CD4-positive, alpha-beta T cell treated with Interleukin-15 for 1 hour (primary cell): ENCODE measurements around the gene PTPRD.
"Not testable (repeated sequence)": the region's sequence is repeated elsewhere in the genome, so short reads cannot be mapped to it uniquely, and the experiment has no call there.

Source experiments
- DNase-seq: peaks from one replicate; pipeline ENCODE4 v3.0.0-alpha.2; 2020

PTPRD gene

DNA sequence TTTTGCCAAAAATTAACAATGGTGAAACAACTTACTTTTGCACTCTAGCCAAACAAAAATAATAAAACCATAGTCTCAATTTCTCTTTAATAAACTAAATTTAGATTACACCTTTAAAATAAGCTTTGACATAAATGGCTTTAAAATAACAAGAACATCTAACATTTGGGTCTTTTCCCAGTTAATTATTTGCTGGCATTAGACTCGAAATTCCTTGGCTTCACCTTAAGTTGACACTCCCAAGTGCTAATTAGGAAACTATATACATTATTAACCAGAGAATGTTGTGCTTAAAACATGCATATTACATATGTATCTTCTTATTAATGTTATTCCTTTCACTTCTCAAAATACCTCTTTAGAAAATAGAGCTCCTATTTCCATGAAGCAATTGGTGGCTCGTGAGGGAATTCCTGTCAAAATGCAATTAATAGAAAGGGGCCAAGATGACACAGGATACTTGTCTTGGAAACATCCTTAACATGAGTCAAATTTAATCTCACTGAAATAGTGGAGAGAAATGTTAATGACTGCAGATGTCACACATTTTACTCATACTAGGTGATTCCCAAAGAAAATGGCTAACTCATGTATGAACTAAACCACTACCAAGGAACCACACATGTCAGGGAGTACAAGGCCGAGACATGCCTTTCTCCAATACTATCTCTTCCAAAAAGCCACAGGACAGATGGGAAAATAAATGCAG, 1880.3 kb downstream of the PTPRD start:
- no peak for DNase-seq

DNA sequence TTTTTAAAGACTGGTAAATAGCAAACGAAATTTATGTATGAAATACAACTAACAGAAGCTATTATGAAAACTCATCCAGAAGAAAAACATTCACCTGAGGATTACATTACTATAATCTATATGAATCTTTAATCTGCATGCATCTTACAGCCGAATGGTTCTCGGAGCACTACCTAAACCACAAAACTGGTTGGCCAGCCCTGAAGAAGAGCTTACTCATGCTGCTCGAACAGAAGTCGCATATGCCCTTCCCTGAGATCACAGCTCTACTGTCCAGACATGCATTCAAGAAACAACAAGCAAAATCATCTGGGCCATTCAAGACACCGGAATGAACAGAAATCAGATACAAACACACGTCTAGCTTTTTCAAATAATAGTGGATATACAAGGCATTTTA, 1882.2 kb downstream of the PTPRD start:
- DNase-seq, result no peak

DNA sequence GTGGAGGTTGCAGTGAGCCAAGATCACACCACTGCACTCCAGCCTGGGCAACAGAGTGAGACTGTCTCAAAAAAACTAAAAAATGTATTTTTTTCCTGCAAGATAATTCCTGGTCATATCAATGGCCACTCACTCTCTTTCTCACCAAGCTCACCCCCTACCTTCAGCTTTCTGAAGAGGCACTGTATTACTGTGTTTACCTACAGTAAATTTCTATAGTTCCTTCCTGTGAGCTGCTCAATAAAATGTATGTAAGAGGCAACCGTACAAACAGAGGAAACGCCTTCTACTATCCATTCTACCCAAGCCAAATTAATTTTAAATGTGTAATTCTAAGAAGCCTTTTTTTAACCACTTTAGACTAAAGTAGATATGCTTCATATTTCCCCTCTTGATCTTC, 1883.9 kb downstream of the PTPRD start:
- no peak for DNase-seq

DNA sequence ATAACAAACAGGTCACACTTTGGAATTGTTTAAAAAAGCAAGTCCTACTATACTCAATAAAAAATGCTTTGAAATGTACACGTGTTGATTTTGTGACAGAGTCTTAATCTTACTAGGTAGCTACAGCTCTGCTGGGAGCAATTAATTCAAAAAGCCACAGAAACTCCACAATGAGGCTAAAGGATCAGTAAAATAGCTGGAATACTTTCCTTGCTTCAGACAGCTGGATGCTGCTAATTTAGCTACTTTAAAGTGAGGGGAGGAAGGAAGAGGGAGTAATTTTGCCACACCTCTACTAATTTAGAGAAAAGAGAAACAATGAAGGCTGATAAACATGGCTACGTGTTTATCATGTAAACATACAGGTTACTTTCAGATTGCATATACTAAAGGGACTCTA, 1885.6 kb downstream of the PTPRD start:
- DNase-seq, result no peak

DNA sequence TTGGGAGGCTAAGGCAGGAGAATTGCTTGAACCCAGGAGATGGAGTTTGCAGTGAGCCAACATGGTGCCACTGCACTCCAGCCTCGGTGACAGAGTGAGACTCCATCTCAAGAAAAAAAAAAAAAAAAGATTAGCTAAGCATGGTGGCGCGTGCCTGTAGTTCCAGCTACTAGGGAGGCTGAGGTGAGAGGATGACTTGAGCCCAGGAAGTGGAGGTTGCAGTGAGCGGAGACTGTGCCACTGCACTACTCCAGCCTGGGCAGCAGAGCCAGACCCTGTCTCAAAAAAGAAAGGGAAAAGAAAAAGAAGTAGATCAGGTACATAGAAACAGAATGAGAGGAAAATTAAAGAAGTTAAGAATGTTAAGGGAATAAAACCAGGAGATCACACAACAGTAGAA, 1886.1 kb downstream of the PTPRD start:
- DNase-seq, result no peak

DNA sequence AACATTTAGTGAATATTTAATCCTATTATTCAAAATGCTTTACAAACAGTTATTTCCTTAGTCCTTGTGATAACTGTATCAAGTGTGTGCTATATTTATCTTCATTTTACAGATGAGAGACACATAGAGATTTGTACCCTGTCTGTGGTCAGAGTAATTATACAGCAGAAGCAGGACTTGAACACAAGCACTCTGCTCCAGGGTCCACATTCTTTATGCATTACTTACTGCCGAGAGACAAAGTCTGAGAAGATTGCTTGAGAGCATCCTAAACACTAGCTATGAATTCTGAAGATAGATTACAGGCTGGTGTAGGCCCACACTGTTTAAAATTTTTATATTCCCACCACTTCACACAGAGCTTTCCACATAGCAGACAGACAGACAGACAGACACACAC, 1887.2 kb downstream of the PTPRD start:
- DNase-seq, result no peak

DNA sequence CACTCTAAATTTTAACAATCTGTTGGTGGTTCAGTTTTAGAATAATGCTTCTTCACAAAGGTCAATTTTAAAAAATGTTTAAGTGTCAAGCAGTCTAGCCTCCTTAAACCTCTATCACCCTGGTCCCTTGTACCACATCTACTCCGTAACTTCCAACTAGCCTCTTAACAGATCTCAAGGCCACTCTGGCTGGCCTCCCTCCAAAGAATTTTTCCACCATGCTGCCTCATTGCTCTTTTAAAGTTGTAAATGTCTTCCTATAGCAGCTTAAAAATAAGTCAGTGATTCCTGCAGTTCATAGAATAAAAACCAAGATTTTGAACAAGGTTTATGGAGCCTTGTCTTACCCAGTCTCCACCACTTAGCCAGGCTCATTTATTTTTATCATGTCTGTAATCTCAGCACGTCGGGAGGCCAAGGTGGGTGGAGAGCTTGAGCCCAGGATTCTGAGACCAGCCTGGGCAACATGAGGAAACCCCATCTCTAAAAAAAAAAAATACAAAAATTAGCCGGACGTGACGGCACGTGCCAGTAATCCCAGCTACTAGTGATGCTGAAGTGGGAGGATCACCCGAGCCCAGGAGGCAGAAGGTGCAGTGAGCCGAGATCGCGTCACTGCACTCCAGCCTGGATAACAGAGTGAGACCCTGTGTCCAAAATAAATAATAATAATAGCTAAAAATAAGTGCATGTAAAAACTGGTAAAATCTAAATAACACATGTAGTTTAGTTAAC, 1888.4 kb downstream of the PTPRD start:
- no peak for DNase-seq

DNA sequence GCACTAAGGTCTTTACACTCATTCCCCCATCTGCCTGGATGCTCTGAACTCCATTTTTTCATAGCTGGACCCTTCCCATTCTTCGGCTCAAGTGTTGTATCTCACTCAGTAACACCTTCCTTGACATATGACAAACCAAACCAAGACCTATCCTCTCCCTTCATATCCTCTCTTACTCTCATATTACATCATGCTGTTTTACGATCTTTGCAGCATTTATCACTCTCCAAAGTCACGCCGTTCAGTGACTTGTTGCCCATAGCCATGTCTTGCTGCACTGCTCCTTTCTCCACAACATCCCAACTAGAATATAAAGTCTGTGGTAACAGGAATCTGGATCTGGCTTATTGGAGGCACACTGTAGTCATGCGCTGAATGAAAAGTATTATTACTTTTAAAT, 1889.6 kb downstream of the PTPRD start:
- DNase-seq, result no peak

DNA sequence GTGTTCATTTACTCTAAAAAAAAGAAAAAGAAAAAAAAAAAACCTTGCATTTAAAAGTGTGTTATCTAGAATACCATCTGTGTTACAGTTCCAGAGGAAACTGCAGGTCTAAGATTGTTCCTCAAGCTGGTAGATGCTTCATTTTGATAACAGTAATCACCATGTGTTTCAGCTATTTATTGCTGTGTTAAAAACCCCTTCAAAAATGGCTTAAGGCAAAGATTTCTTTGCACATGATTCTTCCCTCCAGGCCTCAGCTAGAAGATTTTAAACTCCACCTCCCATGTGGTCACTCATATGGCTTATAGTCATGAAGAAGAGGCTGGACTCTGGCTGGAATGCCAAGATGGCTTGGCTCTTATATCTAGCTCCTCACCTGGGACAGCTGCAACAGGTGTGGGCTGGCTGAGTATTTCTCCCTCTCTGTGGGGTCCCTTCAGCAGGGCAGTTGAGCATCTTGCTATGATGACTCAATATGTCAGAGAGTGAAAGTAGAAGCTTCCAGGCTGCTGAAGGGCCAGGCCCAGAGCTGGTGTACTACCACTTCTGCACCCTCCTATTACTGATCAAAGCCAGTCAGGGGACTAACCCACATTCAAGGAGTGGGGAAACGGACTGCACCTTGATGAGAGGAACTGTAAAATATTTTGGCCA, 1892.8 kb downstream of the PTPRD start:
- DNase-seq, result no peak

DNA sequence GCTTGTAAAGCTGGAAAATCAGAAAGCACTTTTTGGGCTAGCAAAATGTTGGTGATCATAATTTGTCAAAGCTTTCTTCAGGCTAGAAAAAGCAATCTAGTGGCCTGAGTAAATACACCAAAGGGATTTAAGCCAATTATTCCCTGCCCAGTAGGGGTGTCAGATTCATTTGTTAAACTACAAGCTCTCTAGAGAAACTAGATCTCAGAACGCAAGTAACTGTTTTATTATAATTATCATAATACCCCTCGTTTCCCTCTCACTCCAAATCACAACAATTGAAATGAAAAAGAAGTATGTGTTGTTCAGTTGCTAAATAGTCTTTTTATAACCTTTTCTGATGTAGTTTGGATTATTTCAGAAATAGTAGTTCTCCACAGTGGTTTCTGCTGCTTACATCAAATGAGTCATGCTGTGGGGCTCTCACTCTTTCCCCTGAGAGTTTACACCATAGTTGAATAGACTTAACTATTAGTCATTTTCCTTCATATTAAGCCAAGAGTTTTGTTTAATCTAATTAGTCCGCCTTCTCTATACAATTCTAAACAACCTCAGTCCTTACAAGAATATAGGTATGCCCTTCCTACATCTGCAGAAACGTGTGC, 1894.6 kb downstream of the PTPRD start:
- DNase-seq, result no peak

DNA sequence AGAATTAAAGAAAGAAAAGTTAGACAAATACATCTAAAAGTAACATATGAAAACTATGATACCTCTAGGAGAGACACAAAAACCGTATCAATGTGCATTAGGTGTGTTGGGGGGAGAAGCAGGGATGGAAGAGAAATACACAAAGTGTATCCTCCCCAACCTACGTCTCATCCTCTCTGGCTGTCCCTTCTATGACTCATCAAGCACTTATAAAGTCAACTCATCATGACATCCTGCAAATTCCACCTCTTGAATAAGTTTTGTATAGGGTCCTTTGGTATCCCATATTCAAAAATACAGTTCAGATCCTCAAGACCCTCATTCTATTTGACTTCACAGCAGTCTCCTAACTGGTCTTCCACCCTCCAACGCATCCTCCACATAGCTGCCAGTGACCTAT, 1895.7 kb downstream of the PTPRD start:
- no peak for DNase-seq

DNA sequence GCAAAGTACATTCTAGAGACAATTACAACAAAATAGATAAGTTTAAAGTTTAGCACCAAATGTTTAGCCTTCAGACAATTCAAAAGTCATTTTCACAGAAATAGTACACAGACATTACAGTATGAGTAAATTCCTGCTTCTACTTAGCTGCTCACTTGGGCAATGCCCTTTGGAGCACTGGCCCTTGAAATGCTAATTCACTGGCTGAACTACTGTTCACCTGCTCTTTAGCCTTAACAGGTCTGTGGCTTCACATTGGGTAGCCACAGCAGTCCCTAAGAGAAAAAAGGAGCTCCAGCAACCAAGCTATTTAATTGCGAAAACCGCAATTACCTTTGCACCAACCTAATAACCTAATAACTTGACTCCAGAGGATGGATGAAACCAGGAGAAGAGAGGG, 1897.0 kb downstream of the PTPRD start:
- DNase-seq, result no peak

DNA sequence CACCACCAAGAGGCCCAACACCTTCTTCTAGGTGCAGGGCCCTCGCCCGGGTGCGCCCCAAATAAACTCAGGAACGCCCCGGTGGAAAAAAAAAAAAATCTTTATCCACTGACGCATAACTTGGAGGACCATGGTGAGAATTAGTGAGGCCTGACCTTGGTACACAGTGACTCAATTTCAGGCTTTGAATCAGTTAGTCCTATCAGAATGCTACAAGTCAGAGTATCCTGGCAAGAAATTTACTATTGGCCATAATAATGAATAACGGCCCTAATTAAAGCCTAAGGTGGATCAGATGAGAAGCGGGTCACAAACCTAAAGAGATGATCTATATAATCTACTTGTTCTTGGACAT, 1899.0 kb downstream of the PTPRD start:
- no peak for DNase-seq

DNA sequence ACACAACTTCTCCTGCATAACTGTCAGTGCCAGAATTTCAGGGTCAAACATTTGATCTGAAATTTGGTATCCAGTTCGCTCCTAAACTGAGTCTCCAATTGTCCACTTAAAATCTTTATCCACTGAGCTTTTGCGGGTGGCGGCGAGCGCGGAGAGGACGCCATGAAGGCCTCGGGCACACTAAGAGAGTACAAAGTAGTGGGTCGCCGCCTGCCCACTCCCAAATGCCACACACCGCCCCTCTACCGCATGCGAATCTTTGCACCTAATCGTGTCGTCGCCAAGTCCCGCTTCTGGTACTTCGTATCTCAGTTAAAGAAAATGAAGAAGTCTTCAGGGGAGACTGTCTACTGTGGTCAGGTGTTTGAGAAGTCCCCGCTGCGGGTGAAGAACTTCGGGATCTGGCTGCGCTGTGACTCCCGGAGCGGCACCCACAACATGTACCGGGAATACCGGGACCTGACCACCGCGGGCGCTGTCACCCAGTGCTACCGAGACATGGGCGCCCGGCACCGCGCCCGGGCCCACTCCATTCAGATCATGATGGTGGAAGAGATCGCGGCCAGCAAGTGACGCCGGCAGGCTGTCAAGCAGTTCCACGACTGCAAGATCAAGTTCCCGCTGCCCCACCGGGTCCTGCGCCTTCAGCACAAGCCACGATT, 1899.5 kb downstream of the PTPRD start:
- DNase-seq, result no peak

DNA sequence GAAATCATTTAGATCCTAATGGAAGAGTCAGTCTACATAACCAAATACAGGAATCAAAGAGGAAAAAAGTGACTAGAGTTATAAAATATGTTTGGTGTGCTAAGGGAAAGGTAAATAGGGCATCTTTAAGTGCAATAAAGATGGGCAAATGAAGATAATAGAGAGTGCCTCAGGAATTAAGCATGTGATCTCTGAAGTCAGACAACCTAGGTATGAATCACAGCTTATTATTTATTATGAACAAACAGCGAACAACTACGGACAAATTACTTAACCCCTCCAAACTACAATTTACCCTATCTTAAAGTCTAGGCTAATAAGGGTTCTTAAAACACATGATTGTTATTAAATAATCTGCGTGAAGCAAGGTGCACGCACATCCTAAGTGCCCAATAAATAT, 1903.1 kb downstream of the PTPRD start:
- no peak for DNase-seq

DNA sequence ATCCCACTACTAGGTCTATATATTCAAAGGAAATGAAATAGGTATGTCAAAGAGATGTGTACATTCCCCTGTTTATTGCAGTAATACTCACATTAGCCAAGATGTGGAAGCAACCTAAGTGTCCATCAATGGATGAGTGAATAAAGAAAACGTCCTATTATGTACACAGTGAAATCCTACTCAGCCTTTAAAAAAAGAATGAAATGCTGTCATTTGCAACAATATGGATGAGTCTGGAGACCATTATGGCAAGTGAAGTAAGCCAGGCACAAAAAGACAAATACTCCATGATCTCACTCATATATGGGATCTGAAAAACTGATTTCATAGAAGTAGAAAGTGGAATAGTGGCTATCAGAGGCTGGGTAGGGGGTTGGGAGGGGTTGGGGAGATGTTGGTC, 1904.1 kb downstream of the PTPRD start:
- DNase-seq, result no peak

DNA sequence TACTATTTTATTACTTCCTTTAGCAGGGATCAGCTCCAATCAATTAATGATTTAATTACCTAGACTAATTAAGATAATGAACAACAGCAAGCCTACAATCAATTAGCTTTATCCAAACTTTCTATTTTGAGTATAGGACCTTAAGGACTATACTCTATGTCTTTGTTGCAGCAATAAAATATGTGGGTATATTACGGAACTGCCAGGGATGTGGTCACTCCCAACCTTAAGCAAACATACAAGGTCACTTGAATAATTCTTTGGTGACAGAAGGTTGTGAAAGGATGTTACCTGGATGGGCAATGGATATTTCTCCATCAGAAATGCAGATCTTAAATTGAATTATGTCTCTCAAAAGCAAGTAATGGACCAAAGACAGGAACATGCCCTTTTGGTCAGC, 1905.8 kb downstream of the PTPRD start:
- DNase-seq, result no peak

DNA sequence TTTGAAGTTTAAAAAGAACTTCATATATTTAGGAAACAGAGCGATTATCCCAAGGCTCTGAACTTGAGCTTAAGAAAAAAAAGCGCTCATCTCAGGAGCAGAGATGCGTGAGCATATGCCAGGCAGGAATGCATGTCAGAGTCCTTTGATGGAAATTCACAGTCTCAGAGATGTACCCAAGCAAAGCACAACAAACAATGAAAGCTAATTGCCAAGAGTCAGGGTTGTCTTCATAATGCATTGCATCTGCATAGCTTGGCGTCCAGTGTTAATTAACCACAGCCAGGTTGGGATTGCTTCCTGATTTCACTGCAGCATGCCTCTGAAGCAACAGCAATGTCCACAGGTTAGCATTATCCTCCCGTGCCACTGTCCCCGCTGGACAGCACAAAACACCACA, 1906.3 kb downstream of the PTPRD start:
- DNase-seq, result no peak

DNA sequence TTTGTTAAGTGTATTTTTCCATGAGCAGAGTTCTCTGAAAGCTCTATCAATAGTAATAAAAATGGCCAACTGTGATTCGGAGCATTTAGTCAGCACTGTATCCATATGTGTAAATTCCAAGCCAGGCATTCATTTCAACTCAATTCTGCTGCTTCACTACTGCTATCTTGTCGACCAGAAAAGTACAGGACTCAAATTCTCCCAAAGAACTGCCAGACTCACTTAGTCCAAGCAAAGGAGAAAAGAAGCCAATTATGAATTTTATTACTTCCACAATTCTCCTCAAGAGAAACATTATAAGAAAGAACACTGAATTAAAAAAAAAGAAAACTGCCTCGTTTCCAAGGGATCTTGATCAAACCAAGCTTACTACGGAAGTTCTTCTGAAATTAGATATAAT, 1906.9 kb downstream of the PTPRD start:
- no peak for DNase-seq

DNA sequence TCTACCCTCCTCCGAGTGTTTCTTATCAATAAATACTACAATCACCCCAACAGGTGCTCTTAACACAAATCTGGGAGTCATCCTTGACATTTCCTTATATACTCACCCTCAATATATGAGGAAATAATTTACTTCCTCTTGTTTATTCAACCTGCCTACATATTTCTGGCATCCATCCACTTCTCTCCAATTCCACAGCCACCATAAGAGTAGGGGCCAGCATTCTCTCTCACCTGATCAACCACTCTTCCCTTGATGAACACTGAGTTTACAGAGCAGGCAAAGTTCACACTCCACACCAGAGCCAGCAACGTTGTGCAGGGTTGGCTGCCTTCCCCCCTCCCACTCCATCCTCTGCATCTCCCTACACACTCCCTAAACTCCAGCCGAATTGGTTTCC, 1908.9 kb downstream of the PTPRD start:
- no peak for DNase-seq

DNA sequence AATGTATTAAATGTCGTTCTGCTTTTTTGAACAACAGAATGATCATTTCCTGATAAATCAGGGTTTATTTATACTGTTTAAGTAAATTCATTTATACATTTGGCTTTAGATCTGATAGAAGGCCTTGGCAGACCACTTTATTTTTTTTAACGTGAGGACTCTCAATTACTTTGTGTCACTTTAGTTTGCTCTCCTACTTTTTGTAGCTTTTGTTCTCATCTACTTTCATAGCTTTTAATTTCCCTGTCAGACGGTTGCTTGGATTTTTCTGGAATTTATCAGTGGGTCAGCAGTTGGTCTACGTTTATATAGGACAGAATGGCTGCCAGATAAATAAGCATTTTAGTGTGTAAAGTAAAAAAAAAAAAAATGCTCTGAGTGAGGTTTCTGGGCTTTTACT, 1910.9 kb downstream of the PTPRD start:
- DNase-seq, result no peak

DNA sequence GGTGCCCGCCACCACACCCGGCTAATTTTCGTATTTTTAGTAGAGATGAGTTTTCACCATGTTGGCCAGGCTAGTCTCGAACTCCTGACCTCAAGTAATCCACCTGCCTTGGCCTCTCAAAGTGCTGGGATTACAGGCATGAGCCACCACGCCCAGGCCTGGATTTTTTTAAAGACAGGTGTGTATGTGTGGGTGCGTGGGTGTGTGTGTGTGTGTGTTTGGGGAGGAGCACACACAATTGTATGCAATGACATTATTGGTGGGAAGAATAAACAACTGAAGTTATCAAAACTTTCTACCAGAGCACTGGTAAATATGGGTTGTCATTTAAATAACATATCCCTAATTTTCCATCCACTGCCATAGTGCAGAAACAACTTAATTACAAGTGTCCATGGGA, 1915.2 kb downstream of the PTPRD start:
- not testable (repeated sequence) for DNase-seq

DNA sequence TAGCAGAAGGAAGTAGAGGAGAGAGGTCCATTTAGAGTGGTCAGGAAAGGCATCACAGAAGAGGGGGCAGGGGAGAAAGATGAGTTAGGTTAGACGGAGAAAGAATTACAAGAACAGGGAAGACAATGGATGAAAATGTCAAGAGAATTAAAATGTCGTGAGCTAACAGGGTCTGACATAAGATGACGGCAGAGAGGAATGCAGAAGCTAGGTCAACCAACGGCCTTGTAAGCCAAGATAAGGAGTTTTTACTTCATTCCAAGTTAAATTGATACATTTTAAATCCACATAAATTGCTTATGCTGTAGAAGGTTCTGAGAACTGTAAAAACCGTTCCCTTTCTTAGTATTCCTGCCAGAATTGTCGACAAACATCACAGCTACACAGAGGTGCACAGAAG, 1916.3 kb downstream of the PTPRD start:
- DNase-seq, result no peak
